ENCODE data around the gene PLCB3.

PLCB3 gene

DNA sequence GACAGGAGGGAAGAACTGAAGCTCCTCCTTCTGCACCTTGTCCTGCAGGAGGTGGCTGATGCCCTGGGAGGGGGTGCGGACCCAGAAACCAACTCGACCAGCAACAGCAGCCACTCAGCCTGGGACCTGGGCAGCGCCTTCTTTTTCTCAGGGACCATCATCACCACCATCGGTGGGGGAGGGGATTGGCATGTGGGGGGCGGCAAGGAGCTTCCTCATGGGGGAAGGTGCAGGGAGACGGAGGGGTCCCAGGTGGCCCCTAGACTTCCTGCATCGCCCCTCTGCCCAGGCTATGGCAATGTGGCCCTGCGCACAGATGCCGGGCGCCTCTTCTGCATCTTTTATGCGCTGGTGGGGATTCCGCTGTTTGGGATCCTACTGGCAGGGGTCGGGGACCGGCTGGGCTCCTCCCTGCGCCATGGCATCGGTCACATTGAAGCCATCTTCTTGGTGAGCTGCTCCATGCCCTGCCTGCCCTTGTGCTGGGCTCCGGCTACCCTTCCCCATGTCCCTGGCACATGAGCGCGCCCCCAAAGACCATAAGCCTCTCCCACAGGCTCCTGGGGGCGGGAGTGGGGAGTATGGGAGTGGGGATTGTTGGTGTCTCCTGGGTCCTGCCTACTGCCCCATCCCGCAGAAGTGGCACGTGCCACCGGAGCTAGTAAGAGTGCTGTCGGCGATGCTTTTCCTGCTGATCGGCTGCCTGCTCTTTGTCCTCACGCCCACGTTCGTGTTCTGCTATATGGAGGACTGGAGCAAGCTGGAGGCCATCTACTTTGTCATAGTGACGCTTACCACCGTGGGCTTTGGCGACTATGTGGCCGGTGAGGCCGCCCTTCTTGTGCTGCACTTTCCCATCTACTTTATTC is 45.7 kb downstream of the PLCB3 start:
- peaks cover 10% of the 10 kb centered on the region for H3K4me1 ChIP-seq (ENCODE audit: low read depth, poor library complexity, severe bottlenecking)
- no peak overlapping the region for H3K4me2 ChIP-seq
- no peaks in the 10 kb centered on the region for H3K79me2 ChIP-seq (ENCODE audit: insufficient read depth, low read depth)
- H3K36me3 ChIP-seq (ENCODE audit: insufficient read depth), result no peaks in the 10 kb centered on the region
- TF ChIP-seq, protein P1, sequence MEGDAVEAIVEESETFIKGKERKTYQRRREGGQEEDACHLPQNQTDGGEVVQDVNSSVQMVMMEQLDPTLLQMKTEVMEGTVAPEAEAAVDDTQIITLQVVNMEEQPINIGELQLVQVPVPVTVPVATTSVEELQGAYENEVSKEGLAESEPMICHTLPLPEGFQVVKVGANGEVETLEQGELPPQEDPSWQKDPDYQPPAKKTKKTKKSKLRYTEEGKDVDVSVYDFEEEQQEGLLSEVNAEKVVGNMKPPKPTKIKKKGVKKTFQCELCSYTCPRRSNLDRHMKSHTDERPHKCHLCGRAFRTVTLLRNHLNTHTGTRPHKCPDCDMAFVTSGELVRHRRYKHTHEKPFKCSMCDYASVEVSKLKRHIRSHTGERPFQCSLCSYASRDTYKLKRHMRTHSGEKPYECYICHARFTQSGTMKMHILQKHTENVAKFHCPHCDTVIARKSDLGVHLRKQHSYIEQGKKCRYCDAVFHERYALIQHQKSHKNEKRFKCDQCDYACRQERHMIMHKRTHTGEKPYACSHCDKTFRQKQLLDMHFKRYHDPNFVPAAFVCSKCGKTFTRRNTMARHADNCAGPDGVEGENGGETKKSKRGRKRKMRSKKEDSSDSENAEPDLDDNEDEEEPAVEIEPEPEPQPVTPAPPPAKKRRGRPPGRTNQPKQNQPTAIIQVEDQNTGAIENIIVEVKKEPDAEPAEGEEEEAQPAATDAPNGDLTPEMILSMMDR (conservative IDR thresholded peaks at IDR 0.05; ENCODE audit: low read depth, low read length), result no peak
- no peaks in the 10 kb centered on the region for H4K20me1 ChIP-seq (ENCODE audit: insufficient read depth)
- no peak overlapping the region for H3K27ac ChIP-seq
- H3K9ac ChIP-seq, result no peak overlapping the region
- no peak overlapping the region for H3K4me3 ChIP-seq (IDR thresholded peaks at IDR 0.05; ENCODE audit: insufficient read depth, low read depth, low read length)
- H2AFZ ChIP-seq (ENCODE audit: low read depth), result no peak overlapping the region
- H3K27me3 ChIP-seq (ENCODE audit: insufficient read depth, low read depth), result peaks cover 14% of the 10 kb centered on the region

DNA sequence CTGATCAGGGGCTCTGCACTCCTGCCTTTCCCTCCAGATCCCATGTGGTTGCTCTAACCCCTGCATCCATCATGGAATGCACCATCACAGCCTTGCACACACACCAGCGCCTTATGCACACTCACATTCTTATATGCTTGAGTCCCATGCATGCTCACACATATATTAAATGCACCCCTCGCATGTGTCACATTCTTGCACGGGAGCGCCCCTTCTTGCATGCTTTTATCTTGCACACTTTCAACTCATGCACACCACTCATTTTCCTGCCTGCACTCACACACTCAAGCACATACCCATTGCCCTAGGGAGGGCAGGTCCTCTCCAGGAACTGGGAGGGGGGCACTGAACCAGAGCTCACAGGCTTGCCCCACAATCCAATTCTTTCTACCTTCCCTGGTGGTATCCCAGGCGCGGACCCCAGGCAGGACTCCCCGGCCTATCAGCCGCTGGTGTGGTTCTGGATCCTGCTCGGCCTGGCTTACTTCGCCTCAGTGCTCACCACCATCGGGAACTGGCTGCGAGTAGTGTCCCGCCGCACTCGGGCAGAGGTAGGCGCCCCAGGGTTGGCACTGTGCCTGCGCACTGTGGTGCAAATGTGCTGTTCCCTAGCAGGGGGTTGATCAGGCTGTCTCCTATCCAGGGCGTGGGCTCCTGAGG is 46.5 kb downstream of the PLCB3 start:
- Histone ChIP-seq H2AFZ (ENCODE audit: low read depth) (no peak overlapping the region), H3K4me1 (ENCODE audit: low read depth, poor library complexity, severe bottlenecking) (peaks cover 11% of the 10 kb centered on the region), H3K4me3 (IDR thresholded peaks at IDR 0.05; ENCODE audit: insufficient read depth, low read depth, low read length) (no peak overlapping the region), H3K27ac (no peak overlapping the region), H3K27me3 (ENCODE audit: insufficient read depth, low read depth) (peaks cover 14% of the 10 kb centered on the region), H3K4me2 (no peak overlapping the region), H3K79me2 (ENCODE audit: insufficient read depth, low read depth) (no peaks in the 10 kb centered on the region), H4K20me1 (ENCODE audit: insufficient read depth) (no peaks in the 10 kb centered on the region), H3K36me3 (ENCODE audit: insufficient read depth) (no peaks in the 10 kb centered on the region), H3K9ac (no peak overlapping the region)
- TF ChIP-seq, protein P1 (conservative IDR thresholded peaks at IDR 0.05; ENCODE audit: low read depth, low read length), result no peak

DNA sequence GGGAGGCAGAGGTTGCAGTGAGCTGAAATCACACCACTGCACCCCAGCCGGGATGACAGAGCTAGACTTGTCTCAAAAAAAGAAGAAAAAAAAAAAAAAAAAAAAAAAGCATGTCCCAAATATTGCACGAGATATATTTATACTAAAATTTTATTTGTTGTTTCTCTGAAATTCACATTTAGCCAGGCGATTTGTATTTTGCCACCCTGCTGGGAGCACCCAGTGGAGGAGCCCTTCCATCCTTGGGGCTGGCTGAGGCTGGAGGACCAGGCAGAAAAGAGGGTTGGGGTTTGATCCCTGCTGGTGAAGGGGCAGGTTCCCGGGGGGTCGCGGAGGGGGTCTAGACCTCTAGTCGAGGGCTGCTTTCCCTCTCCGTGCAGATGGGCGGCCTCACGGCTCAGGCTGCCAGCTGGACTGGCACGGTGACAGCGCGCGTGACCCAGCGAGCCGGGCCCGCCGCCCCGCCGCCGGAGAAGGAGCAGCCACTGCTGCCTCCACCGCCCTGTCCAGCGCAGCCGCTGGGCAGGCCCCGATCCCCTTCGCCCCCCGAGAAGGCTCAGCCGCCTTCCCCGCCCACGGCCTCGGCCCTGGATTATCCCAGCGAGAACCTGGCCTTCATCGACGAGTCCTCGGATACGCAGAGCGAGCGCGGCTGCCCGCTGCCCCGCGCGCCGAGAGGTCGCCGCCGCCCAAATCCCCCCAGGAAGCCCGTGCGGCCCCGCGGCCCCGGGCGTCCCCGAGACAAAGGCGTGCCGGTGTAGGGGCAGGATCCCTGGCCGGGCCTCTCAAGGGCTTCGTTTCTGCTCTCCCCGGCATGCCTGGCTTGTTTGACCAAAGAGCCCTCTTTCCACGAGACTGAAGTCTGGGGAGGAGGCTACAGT is 47.9 kb downstream of the PLCB3 start:
- Histone ChIP-seq H3K9ac (no peak overlapping the region), H2AFZ (ENCODE audit: low read depth) (no peak overlapping the region), H4K20me1 (ENCODE audit: insufficient read depth) (no peaks in the 10 kb centered on the region)

More for the DNA sequence above, 47.9 kb downstream of the PLCB3 start:
- Histone ChIP-seq H3K4me2 (no peak overlapping the region), H3K4me1 (ENCODE audit: low read depth, poor library complexity, severe bottlenecking) (peaks cover 24% of the 10 kb centered on the region), H3K27ac (no peak overlapping the region), H3K79me2 (ENCODE audit: insufficient read depth, low read depth) (no peaks in the 10 kb centered on the region), H3K36me3 (ENCODE audit: insufficient read depth) (no peaks in the 10 kb centered on the region), H3K4me3 (IDR thresholded peaks at IDR 0.05; ENCODE audit: insufficient read depth, low read depth, low read length) (no peak overlapping the region), H3K27me3 (ENCODE audit: insufficient read depth, low read depth) (peaks cover 14% of the 10 kb centered on the region)
- TF ChIP-seq, protein P1 (conservative IDR thresholded peaks at IDR 0.05; ENCODE audit: low read depth, low read length), result no peak
